Tibial artery (tissue), 4 donors: ENCODE results near the gene PRPH2.

Experiments used
- DNase-seq, 2 donors: peaks; one replicate each; pipeline ENCODE4 v3.0.0-alpha.2; 2019
- H3K27ac ChIP-seq, 2 donors: fragments of 200-600 bp; sonication (generic) in 1 of 2; 1 replicate in 1 of 2; 2 replicates in 1 of 2; pipeline ENCODE4 v1.5.1; 2018 to 2019; ENCODE audit warnings: mild to moderate bottlenecking in 1 of 2
- H3K27me3 ChIP-seq, 2 donors: fragments of 200-600 bp; sonication (generic) in 1 of 2; one replicate each; pipeline versions ENCODE4 v1.5.1 to v1.6.0; 2016 to 2019
- H3K36me3 ChIP-seq, 3 donors: fragments of 200-600 bp; sonication (generic) in 2 of 3; one replicate each; pipeline ENCODE4 v1.5.1; 2016 to 2019; ENCODE audit warnings: mild to moderate bottlenecking in 2 of 3
- H3K4me1 ChIP-seq, 4 donors: fragments of 200-600 bp; sonication (generic) in 2 of 4; 1 replicate in 3 of 4; 2 replicates in 1 of 4; pipeline ENCODE4 v1.5.1; 2016 to 2019
- H3K4me3 ChIP-seq, 2 donors: fragments of 200-600 bp; sonication (generic) in 1 of 2; 1 replicate in 1 of 2; 2 replicates in 1 of 2; pipeline ENCODE4 v1.5.1; 2018 to 2019; ENCODE audit warnings: mild to moderate bottlenecking in 2 of 2
- H3K9me3 ChIP-seq, 3 donors: fragments of 200-600 bp; sonication (generic) in 1 of 3; one replicate each; pipeline ENCODE4 v1.5.1; 2016 to 2019
- CTCF ChIP-seq, 2 experiments: fragments of 200-600 bp in 1 of 2; fragments of 450-650 bp in 1 of 2; IDR thresholded peaks; one replicate each; pipeline ENCODE4 v1.5.1; 2017 to 2019; ENCODE audit warnings: antibody characterized with exemption in 2 of 2, mild to moderate bottlenecking in 1 of 2, moderate library complexity in 1 of 2
- intact Hi-C: fragments of 100-400 bp; cut with DNase I; formaldehyde crosslinking; loops from one replicate; pipeline ENCODE4 v1.15.0; 2023; ENCODE audit warnings: low total_unique reads

PRPH2 gene

GRCh38 chr6:42764911-42765648 lies 42.7 kb upstream of the PRPH2 start:
- Histone ChIP-seq H3K27me3 (no peaks in the 10 kb centered on the region), H3K9me3 (no peaks in the 10 kb centered on the region), H3K36me3 (peaks cover 0 to 16% (median under 1%) of the 10 kb centered on the region in 3 donors), H3K27ac (no peak overlapping the region), H3K4me1 (peaks cover 0 to 4% (median 1%) of the 10 kb centered on the region in 4 donors), H3K4me3 (no peak overlapping the region)
- intact Hi-C loops: no loop called here
- no peak for TF ChIP-seq CTCF (IDR thresholded peaks at IDR 0.05)
- no peak for DNase-seq

- no peaks in the 10 kb centered on the region for H3K27me3 ChIP-seq
- no peak for TF ChIP-seq CTCF (IDR thresholded peaks at IDR 0.05)
Observed at GRCh38 chr6:42762950-42763349, 40.6 kb upstream of the PRPH2 start.

GRCh38 chr6:42762426-42762859 lies 40.0 kb upstream of the PRPH2 start:
- intact Hi-C loops: no loop called here
- Histone ChIP-seq H3K27me3 (no peaks in the 10 kb centered on the region), H3K27ac (no peak overlapping the region), H3K9me3 (no peaks in the 10 kb centered on the region), H3K36me3 (peaks cover 10 to 37% (median 11%) of the 10 kb centered on the region in 3 donors), H3K4me1 (peaks cover 0 to 3% (median under 1%) of the 10 kb centered on the region in 4 donors), H3K4me3 (no peak overlapping the region)
- no peak for TF ChIP-seq CTCF (IDR thresholded peaks at IDR 0.05)
- no peak for DNase-seq

More at GRCh38 chr6:42762950-42763349, 40.6 kb upstream of the PRPH2 start:
- H3K4me3 ChIP-seq: no peak overlapping the region
- intact Hi-C loops: no loop called here
- H3K4me1 ChIP-seq: peaks cover 0 to 4% (median 1%) of the 10 kb centered on the region in 4 donors
- no peak overlapping the region for H3K27ac ChIP-seq
- no peaks in the 10 kb centered on the region for H3K9me3 ChIP-seq
- no peak for DNase-seq
- peaks cover 10 to 33% (median 11%) of the 10 kb centered on the region in 3 donors for H3K36me3 ChIP-seq

- TF ChIP-seq CTCF (IDR thresholded peaks at IDR 0.05): no peak
- Histone ChIP-seq H3K9me3 (no peaks in the 10 kb centered on the region), H3K36me3 (peaks cover 10 to 40% (median 11%) of the 10 kb centered on the region in 3 donors), H3K4me1 (peaks cover 0 to 3% (median 0%) of the 10 kb centered on the region in 4 donors), H3K27ac (no peak overlapping the region), H3K4me3 (no peak overlapping the region), H3K27me3 (no peaks in the 10 kb centered on the region)
- intact Hi-C loops: no loop called here
- DNase-seq: no peak
Observed at GRCh38 chr6:42761287-42762067, 39.1 kb upstream of the PRPH2 start.

- Histone ChIP-seq H3K4me1 (no peaks in the 10 kb centered on the region), H3K9me3 (no peaks in the 10 kb centered on the region), H3K4me3 (no peak overlapping the region), H3K36me3 (peaks cover 10 to 34% (median 11%) of the 10 kb centered on the region in 3 donors), H3K27ac (no peak overlapping the region), H3K27me3 (no peaks in the 10 kb centered on the region)
- TF ChIP-seq CTCF (IDR thresholded peaks at IDR 0.05): no peak
- DNase-seq: no peak
- intact Hi-C loops: no loop called here
Observed at GRCh38 chr6:42758756-42759430, 36.5 kb upstream of the PRPH2 start.
